WTC11 (cell line): ENCODE data around the gene RASA2. TPM values are rescaled to one million over a fixed set of nuclear protein-coding genes. Genes with fewer than 3 reads are reported as not detected.

Experiments used
- ATAC-seq: fragments of 200-7000 bp; cut with Tn5 transposase; 2 replicates; pipeline ENCODE4 v1.10.0; 2021; ENCODE audit warnings: mild to moderate bottlenecking, moderate library complexity
- CTCF ChIA-PET: fragments of 300-600 bp; sonication (Branson Sonifier 250); formaldehyde crosslinking; loops from one replicate; lab custom pipeline; 2021; ENCODE audit warnings: antibody characterized with exemption; lab: Charles Lee
- POLR2A ChIA-PET: fragments of 350-600 bp; sonication (Branson Sonifier 250); formaldehyde crosslinking; loops from one replicate; lab custom pipeline; 2021; ENCODE audit warnings: antibody characterized with exemption; lab: Charles Lee
- DNase-seq: peaks from one replicate; pipeline ENCODE4 v3.0.0; 2021; ENCODE audit warnings: low spot score
- H3K27ac Mint-ChIP-seq: 2 replicates; pipeline ENCODE4 v1.8.0; 2021; ENCODE audit warnings: mixed read lengths
- H3K27me3 Mint-ChIP-seq: 2 replicates; pipeline ENCODE4 v1.8.0; 2021; ENCODE audit warnings: low read depth, mild to moderate bottlenecking, moderate library complexity, mixed read lengths
- H3K36me3 Mint-ChIP-seq: 2 replicates; pipeline ENCODE4 v1.8.0; 2021; ENCODE audit warnings: mixed read lengths
- H3K4me1 Mint-ChIP-seq: 2 replicates; pipeline ENCODE4 v1.8.0; 2022; ENCODE audit warnings: mixed read lengths
- H3K4me3 Mint-ChIP-seq: 2 replicates; pipeline ENCODE4 v1.8.0; 2021; ENCODE audit warnings: mild to moderate bottlenecking, moderate library complexity, mixed read lengths
- H3K9me3 Mint-ChIP-seq: 2 replicates; pipeline ENCODE4 v1.8.0; 2021; ENCODE audit warnings: mixed read lengths
- ESRRA ChIP-seq: sonication (generic); formaldehyde crosslinking; IDR thresholded peaks from 2 replicates; pipeline ENCODE4 v1.8.1; 2022; ENCODE audit warnings: mild to moderate bottlenecking, missing genetic modification reagents, borderline replicate concordance
- FOXP1 ChIP-seq: sonication (generic); formaldehyde crosslinking; IDR thresholded peaks from 2 replicates; pipeline ENCODE4 v1.8.0; 2022; ENCODE audit warnings: missing genetic modification reagents, mild to moderate bottlenecking, moderate library complexity, borderline replicate concordance
- NFATC4 ChIP-seq: fragments of 250-450 bp; sonication (Bioruptor Pico); IDR thresholded peaks from 2 replicates; pipeline ENCODE4 v1.9.0; 2021; ENCODE audit warnings: mild to moderate bottlenecking
- NR3C1 ChIP-seq: sonication (generic); formaldehyde crosslinking; conservative IDR thresholded peaks from 2 replicates; pipeline ENCODE4 v1.8.1; 2023; ENCODE audit warnings: low read depth, mild to moderate bottlenecking, missing genetic modification reagents
- OVOL2 ChIP-seq: fragments of 250-450 bp; sonication (Bioruptor Pico); IDR thresholded peaks from 2 replicates; pipeline ENCODE4 v1.9.0; 2021; ENCODE audit warnings: mild to moderate bottlenecking, borderline replicate concordance
- SMAD4 ChIP-seq: sonication (generic); formaldehyde crosslinking; IDR thresholded peaks from 2 replicates; pipeline ENCODE4 v1.8.0; 2022; ENCODE audit warnings: mild to moderate bottlenecking, missing genetic modification reagents
- TCF7 ChIP-seq: sonication (generic); formaldehyde crosslinking; IDR thresholded peaks from 2 replicates; pipeline ENCODE4 v1.8.0; 2022; ENCODE audit warnings: mild to moderate bottlenecking, low read depth, missing genetic modification reagents, moderate library complexity
- ZNF219 ChIP-seq: sonication (generic); formaldehyde crosslinking; IDR thresholded peaks from 2 replicates; pipeline ENCODE4 v1.8.0; 2023; ENCODE audit warnings: missing genetic modification reagents, mild to moderate bottlenecking, borderline replicate concordance
- ZNF396 ChIP-seq: fragments of 250-450 bp; sonication (Bioruptor Pico); IDR thresholded peaks from 2 replicates; pipeline ENCODE4 v1.8.0; 2021; ENCODE audit warnings: mild to moderate bottlenecking, moderate library complexity, borderline replicate concordance
- ZNF671 ChIP-seq: fragments of 250-450 bp; sonication (Bioruptor Pico); IDR thresholded peaks from 2 replicates; pipeline ENCODE4 v1.8.0; 2021; ENCODE audit warnings: mild to moderate bottlenecking
- total RNA-seq: library from RNA; stranded (reverse); gene quantifications from 3 replicates; pipeline ENCODE4 v1.2.3, GENCODE V29; 2021
- TF ChIP-seq, protein P1 (sequence below): fragments of 200-600 bp; IDR thresholded peaks from 2 replicates; pipeline ENCODE4 v1.8.0; 2022; ENCODE audit warnings: antibody characterized with exemption
- TF ChIP-seq, protein P2 (sequence below): sonication (generic); formaldehyde crosslinking; IDR thresholded peaks from 2 replicates; pipeline ENCODE4 v1.8.1; 2023; ENCODE audit warnings: mild to moderate bottlenecking, missing genetic modification reagents, borderline replicate concordance
- TF ChIP-seq, protein P3 (sequence below): sonication (generic); formaldehyde crosslinking; IDR thresholded peaks from 2 replicates; pipeline ENCODE4 v1.8.1; 2022; ENCODE audit warnings: missing genetic modification reagents, borderline replicate concordance
- TF ChIP-seq, protein P4 (sequence below): sonication (generic); formaldehyde crosslinking; IDR thresholded peaks from 2 replicates; pipeline ENCODE4 v1.8.1; 2023; ENCODE audit warnings: mild to moderate bottlenecking, missing genetic modification reagents

Gene RASA2
- total RNA-seq, 1 experiment from 2014 or later, result 13.9 TPM

DNA sequence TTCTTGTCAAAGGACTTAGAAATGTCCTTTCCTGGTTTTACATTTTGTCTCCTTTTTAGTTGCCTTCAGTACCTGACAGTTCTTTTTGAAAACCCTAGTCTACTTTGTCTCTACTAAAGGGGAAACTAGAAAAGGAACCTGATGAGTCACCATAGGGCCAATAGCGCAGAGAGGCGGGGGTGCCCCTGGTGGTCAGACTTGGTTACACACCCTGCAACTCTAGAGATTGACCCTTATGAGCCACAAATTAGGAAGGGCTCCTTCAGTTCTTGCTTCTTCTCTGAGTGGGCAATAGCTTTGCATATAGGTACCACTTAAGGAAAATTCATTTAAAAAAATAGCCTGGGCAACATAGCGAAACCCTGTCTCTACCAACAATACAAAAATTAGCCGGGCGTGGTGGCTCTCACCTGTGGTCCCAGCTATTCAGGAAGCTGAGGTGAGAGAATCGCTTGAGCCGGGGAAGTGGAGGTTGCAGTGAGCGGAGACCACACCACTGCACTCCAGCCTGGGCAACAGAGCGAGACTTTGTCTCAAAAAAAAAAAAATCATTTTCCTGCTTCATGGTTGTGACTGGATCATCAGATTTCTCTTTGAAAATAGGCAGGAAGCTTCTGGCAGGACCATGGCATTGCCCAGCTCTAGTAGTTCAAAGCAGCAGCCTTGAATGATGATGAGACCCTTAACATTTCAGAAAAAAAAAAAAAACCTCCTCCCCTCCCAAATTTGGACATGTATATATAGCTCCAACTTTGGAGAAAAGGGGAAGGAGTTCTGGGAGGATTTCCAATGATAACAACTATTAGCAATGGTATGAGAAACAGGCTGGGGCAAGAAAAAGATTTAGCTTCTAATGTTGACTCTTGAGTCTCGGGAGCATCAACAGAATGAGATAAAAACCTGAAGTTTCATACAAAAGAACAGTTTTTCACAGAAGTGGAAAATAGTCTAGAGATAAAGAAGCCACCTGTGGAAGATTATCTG, 45.2 kb upstream of the RASA2 start:
- Mint-ChIP-seq H3K36me3 (peaks cover 11% of the 10 kb centered on the region), H3K27me3 (no peaks in the 10 kb centered on the region), H3K4me1 (peaks cover 8% of the 10 kb centered on the region), H3K27ac (0 out of 2 replicates have a peak overlapping the region, but pooled peaks have one; percentile 79), H3K4me3 (no peak overlapping the region), H3K9me3 (no peaks in the 10 kb centered on the region)
- ATAC-seq, result peak; percentile 97
- peak; percentile 75 for DNase-seq
- CTCF ChIA-PET, result interaction anchor here (0.6 to 5.7 kb wide), 29 partner anchors 8 to 647 kb away, joined by 3 to 42 read pairs (median 5); partner anchors contain the start of genes PXYLP1 and RASA2
- POLR2A ChIA-PET, result interaction anchor here (0.7 kb wide), 2 partner anchors 89 to 419 kb away, joined by 3 to 4 read pairs; no protein-coding TSS in a partner anchor
- TF ChIP-seq ZNF671 (CRISPR knock-in tag), result no peak
- TF ChIP-seq NFATC4, result no peak
- TF ChIP-seq, protein P1, sequence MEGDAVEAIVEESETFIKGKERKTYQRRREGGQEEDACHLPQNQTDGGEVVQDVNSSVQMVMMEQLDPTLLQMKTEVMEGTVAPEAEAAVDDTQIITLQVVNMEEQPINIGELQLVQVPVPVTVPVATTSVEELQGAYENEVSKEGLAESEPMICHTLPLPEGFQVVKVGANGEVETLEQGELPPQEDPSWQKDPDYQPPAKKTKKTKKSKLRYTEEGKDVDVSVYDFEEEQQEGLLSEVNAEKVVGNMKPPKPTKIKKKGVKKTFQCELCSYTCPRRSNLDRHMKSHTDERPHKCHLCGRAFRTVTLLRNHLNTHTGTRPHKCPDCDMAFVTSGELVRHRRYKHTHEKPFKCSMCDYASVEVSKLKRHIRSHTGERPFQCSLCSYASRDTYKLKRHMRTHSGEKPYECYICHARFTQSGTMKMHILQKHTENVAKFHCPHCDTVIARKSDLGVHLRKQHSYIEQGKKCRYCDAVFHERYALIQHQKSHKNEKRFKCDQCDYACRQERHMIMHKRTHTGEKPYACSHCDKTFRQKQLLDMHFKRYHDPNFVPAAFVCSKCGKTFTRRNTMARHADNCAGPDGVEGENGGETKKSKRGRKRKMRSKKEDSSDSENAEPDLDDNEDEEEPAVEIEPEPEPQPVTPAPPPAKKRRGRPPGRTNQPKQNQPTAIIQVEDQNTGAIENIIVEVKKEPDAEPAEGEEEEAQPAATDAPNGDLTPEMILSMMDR, result peak; percentile 77
- no peak for TF ChIP-seq ESRRA
- no peak for TF ChIP-seq FOXP1 (CRISPR knock-in tag)
- no peak for TF ChIP-seq SMAD4 (CRISPR knock-in tag)
- TF ChIP-seq TCF7, result no peak

DNA sequence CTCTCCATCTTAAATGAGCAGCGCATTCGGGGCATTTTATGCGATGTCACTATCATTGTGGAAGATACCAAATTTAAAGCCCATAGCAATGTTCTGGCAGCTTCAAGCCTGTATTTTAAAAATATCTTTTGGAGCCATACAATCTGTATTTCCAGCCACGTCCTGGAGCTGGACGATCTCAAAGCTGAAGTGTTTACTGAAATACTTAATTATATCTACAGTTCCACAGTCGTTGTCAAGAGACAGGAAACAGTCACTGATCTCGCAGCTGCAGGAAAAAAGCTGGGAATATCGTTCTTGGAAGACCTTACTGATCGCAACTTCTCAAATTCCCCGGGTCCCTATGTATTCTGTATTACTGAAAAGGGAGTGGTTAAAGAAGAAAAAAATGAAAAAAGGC, 44.4 kb upstream of the RASA2 start:
- TF ChIP-seq, protein P2, sequence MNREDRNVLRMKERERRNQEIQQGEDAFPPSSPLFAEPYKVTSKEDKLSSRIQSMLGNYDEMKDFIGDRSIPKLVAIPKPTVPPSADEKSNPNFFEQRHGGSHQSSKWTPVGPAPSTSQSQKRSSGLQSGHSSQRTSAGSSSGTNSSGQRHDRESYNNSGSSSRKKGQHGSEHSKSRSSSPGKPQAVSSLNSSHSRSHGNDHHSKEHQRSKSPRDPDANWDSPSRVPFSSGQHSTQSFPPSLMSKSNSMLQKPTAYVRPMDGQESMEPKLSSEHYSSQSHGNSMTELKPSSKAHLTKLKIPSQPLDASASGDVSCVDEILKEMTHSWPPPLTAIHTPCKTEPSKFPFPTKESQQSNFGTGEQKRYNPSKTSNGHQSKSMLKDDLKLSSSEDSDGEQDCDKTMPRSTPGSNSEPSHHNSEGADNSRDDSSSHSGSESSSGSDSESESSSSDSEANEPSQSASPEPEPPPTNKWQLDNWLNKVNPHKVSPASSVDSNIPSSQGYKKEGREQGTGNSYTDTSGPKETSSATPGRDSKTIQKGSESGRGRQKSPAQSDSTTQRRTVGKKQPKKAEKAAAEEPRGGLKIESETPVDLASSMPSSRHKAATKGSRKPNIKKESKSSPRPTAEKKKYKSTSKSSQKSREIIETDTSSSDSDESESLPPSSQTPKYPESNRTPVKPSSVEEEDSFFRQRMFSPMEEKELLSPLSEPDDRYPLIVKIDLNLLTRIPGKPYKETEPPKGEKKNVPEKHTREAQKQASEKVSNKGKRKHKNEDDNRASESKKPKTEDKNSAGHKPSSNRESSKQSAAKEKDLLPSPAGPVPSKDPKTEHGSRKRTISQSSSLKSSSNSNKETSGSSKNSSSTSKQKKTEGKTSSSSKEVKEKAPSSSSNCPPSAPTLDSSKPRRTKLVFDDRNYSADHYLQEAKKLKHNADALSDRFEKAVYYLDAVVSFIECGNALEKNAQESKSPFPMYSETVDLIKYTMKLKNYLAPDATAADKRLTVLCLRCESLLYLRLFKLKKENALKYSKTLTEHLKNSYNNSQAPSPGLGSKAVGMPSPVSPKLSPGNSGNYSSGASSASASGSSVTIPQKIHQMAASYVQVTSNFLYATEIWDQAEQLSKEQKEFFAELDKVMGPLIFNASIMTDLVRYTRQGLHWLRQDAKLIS, result no peak
- TF ChIP-seq NR3C1 (CRISPR knock-in tag), result no peak
- TF ChIP-seq, protein P1, result no peak
- DNase-seq (no peak), ATAC-seq (no peak)
- Mint-ChIP-seq H3K4me1 (peaks cover 8% of the 10 kb centered on the region), H3K27ac (no peak overlapping the region), H3K27me3 (no peaks in the 10 kb centered on the region), H3K4me3 (no peak overlapping the region), H3K9me3 (no peaks in the 10 kb centered on the region), H3K36me3 (peaks cover 11% of the 10 kb centered on the region)
- CTCF ChIA-PET, result interaction anchor here (0.9 to 5.7 kb wide), 17 partner anchors 8 to 211 kb away, joined by 3 to 42 read pairs (median 5); partner anchors contain the start of genes PXYLP1 and RASA2
- POLR2A ChIA-PET, result no interaction called here

DNA sequence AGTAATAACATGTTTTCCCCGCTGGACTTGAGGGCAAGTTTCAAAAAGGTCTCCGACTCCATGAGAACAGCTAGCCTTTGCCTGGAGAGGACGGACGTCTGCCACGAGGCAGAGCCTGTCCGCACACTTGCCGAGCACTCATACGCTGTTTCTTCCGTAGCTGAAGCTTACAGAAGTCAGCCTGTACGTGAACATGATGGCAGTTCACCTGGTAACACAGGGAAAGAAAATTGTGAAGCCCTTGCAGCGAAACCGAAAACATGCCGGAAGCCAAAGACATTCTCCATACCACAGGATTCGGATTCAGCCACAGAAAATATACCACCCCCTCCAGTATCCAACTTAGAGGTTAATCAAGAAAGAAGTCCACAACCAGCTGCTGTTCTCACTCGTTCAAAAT, 43.9 kb upstream of the RASA2 start:
- Mint-ChIP-seq H3K27ac (no peak overlapping the region), H3K9me3 (no peaks in the 10 kb centered on the region)
- POLR2A ChIA-PET, result no interaction called here
- no peak for ATAC-seq
- TF ChIP-seq, protein P3, sequence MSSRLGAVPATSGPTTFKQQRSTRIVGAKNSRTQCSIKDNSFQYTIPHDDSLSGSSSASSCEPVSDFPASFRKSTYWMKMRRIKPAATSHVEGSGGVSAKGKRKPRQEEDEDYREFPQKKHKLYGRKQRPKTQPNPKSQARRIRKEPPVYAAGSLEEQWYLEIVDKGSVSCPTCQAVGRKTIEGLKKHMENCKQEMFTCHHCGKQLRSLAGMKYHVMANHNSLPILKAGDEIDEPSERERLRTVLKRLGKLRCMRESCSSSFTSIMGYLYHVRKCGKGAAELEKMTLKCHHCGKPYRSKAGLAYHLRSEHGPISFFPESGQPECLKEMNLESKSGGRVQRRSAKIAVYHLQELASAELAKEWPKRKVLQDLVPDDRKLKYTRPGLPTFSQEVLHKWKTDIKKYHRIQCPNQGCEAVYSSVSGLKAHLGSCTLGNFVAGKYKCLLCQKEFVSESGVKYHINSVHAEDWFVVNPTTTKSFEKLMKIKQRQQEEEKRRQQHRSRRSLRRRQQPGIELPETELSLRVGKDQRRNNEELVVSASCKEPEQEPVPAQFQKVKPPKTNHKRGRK (CRISPR knock-in tag), result no peak
- TF ChIP-seq ZNF396 (no peak), OVOL2 (CRISPR knock-in tag) (no peak), ZNF219 (no peak)
- TF ChIP-seq, protein P4, sequence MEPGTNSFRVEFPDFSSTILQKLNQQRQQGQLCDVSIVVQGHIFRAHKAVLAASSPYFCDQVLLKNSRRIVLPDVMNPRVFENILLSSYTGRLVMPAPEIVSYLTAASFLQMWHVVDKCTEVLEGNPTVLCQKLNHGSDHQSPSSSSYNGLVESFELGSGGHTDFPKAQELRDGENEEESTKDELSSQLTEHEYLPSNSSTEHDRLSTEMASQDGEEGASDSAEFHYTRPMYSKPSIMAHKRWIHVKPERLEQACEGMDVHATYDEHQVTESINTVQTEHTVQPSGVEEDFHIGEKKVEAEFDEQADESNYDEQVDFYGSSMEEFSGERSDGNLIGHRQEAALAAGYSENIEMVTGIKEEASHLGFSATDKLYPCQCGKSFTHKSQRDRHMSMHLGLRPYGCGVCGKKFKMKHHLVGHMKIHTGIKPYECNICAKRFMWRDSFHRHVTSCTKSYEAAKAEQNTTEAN, result no peak
- TF ChIP-seq, protein P2, result no peak
- TF ChIP-seq, all 79 proteins: peak for 0
- H3K4me1 Mint-ChIP-seq, result peaks cover 8% of the 10 kb centered on the region
- H3K4me3 Mint-ChIP-seq, result no peak overlapping the region
- peaks cover 11% of the 10 kb centered on the region for H3K36me3 Mint-ChIP-seq
- DNase-seq, result no peak
- CTCF ChIA-PET, result interaction anchor here (1.3 to 5.7 kb wide), 5 partner anchors 9 to 130 kb away, joined by 3 to 42 read pairs (median 18); partner anchors contain the start of gene RASA2
- no peaks in the 10 kb centered on the region for H3K27me3 Mint-ChIP-seq
